Caco-2 (cell line): ENCODE data around the gene CST8. TPM values are rescaled to one million over a fixed set of nuclear protein-coding genes. Genes with fewer than 3 reads are reported as not detected.
"Not testable (repeated sequence)": the region's sequence is repeated elsewhere in the genome, so short reads cannot be mapped to it uniquely, and the experiment has no call there.

Source experiments
- BruUV-seq: library from RNA; stranded (reverse); fragments of 400-500 nt; replicated peaks from 2 replicates; lab custom pipeline; 2021; lab: Mats Ljungman, UMichigan
- CTCF ChIA-PET: fragments of 300-600 bp; sonication (Branson Sonifier 250); formaldehyde crosslinking; loops from one replicate; lab custom pipeline; 2022; ENCODE audit warnings: antibody characterized with exemption; lab: Charles Lee
- POLR2A ChIA-PET: fragments of 300-600 bp; sonication (Branson Sonifier 250); formaldehyde crosslinking; loops from one replicate; lab custom pipeline; 2022; ENCODE audit warnings: antibody characterized with exemption; lab: Charles Lee
- DNase-seq, 2 experiments: peaks; one replicate each; pipeline versions ENCODE4 v3.0.0 to v3.0.0-alpha.2; 2020 to 2022
- H3K27me3 ChIP-seq: replicated peaks from 2 replicates; pipeline ENCODE4 v1.6.0; 2011; ENCODE audit warnings: low read length; ENCODE audit not compliant: control insufficient read depth, insufficient read depth
- H3K36me3 ChIP-seq: 2 replicates; pipeline ENCODE4 v1.5.1; 2011; ENCODE audit warnings: low read length; ENCODE audit not compliant: control insufficient read depth, insufficient read depth
- H3K4me1 ChIP-seq: fragments of 250-450 bp; sonication (Bioruptor Pico); 2 replicates; pipeline ENCODE4 v1.5.1; 2020; ENCODE audit warnings: mild to moderate bottlenecking
- H3K4me3 ChIP-seq: 2 replicates; pipeline ENCODE4 v1.5.1; 2011; ENCODE audit warnings: low read depth, mild to moderate bottlenecking, control low read depth, low read length
- H3K9me3 ChIP-seq: fragments of 250-450 bp; sonication (Bioruptor Pico); 2 replicates; pipeline ENCODE4 v1.5.1; 2020; ENCODE audit warnings: mild to moderate bottlenecking, moderate library complexity
- H3K27ac Mint-ChIP-seq: one replicate; pipeline ENCODE4 v1.8.0; 2022; ENCODE audit warnings: mixed read lengths; ENCODE audit not compliant: unreplicated experiment
- H3K27me3 Mint-ChIP-seq: one replicate; pipeline ENCODE4 v1.8.0; 2022; ENCODE audit warnings: mixed read lengths; ENCODE audit not compliant: insufficient read depth, unreplicated experiment
- H3K36me3 Mint-ChIP-seq: one replicate; pipeline ENCODE4 v1.8.0; 2022; ENCODE audit warnings: mild to moderate bottlenecking, mixed read lengths; ENCODE audit not compliant: insufficient read depth, unreplicated experiment
- H3K4me1 Mint-ChIP-seq: one replicate; pipeline ENCODE4 v1.8.0; 2022; ENCODE audit warnings: low read depth, mixed read lengths; ENCODE audit not compliant: unreplicated experiment
- H3K4me3 Mint-ChIP-seq: one replicate; pipeline ENCODE4 v1.8.0; 2022; ENCODE audit warnings: mild to moderate bottlenecking, moderate library complexity, mixed read lengths; ENCODE audit not compliant: unreplicated experiment
- H3K9me3 Mint-ChIP-seq: one replicate; pipeline ENCODE4 v1.8.0; 2022; ENCODE audit warnings: mixed read lengths; ENCODE audit not compliant: unreplicated experiment
- intact Hi-C: fragments of 100-400 bp; cut with micrococcal nuclease; formaldehyde crosslinking; loops from one replicate; pipeline ENCODE4 v1.10.0; 2022; ENCODE audit not compliant: unreplicated experiment
- total RNA-seq: library from RNA; stranded (reverse); gene quantifications from 2 replicates; pipeline ENCODE4 v1.2.3, GENCODE V29; 2022
- TF ChIP-seq, protein P1 (sequence below), 2 experiments: fragments of 200-600 bp in 1 of 2; IDR thresholded peaks; 1 replicate in 1 of 2; 2 replicates in 1 of 2; pipeline versions ENCODE4 v1.5.1 to v1.8.0; 2011 to 2022; ENCODE audit warnings: antibody characterized with exemption in 1 of 2, control low read depth in 1 of 2, inconsistent platforms in 1 of 2, low read depth in 1 of 2, low read length in 1 of 2, mild to moderate bottlenecking in 1 of 2, moderate library complexity in 1 of 2; ENCODE audit not compliant: insufficient read depth in 1 of 2, severe bottlenecking in 1 of 2, unreplicated experiment in 1 of 2

The CST8 gene
- total RNA-seq, 1 experiment from 2014 or later, result not detected

DNA sequence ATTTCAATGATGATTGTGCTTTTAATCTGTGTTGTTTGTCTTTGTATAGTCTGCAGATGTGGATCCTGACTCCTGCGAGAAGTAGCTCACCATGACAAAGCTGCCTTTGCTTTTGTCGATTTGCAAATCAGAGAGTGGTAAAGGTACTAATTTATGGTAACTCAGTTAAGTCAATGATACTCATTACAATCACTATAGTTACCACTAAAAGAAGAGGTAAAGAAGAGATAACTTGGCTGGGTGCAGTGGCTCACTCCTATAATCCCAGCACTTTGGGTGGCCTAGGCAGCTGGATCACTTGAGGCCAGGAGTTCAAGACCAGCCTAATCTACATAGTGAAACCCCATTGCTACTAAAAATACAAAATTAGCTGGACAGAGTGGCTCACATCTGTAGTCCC, 17.6 kb upstream of the CST8 start:
- CTCF ChIA-PET, H3K27ac Mint-ChIP-seq, H3K36me3 Mint-ChIP-seq, DNase-seq, H3K36me3 ChIP-seq, H3K4me3 Mint-ChIP-seq, H3K9me3 Mint-ChIP-seq, intact Hi-C loops, H3K4me1 Mint-ChIP-seq, H3K9me3 ChIP-seq, H3K4me1 ChIP-seq, H3K27me3 Mint-ChIP-seq, H3K4me3 ChIP-seq, POLR2A ChIA-PET, H3K27me3 ChIP-seq, BruUV-seq: not testable (repeated sequence)

DNA sequence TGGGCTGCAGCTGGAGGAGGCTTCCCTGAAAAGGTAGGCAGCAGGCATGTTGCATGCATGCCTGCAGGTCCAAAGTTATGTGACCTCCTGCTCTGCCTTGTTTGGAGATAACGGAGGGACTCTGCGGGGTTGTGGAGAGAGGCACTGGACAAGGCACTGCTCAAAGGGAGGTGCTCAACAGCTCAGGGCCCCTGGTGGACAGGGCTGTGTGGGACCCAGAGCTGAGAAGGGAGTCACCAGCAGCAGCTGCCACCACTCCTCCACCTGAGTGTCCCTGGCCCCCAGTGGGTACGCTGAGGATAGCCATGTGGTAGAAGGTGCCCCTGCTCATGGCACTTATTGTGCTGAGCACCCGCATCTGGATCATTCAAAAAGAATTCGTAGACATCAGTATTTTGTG, 15.5 kb upstream of the CST8 start:
- no peak for DNase-seq
- H3K4me1 Mint-ChIP-seq, result no peaks in the 10 kb centered on the region
- intact Hi-C loops, result no loop called here
- H3K27me3 Mint-ChIP-seq, result peaks cover 2% of the 10 kb centered on the region
- H3K36me3 Mint-ChIP-seq, result no peaks in the 10 kb centered on the region
- H3K27ac Mint-ChIP-seq, result no peak overlapping the region
- BruUV-seq, result no TSS peak
- no peak overlapping the region for H3K4me3 Mint-ChIP-seq
- no peaks in the 10 kb centered on the region for H3K9me3 Mint-ChIP-seq
- no peaks in the 10 kb centered on the region for H3K4me1 ChIP-seq
- H3K4me3 ChIP-seq, result no peak overlapping the region
- no peaks in the 10 kb centered on the region for H3K9me3 ChIP-seq
- no peaks in the 10 kb centered on the region; the same call in 1 of the 2 replicates for H3K27me3 ChIP-seq
- no peaks in the 10 kb centered on the region for H3K36me3 ChIP-seq
- ChIA-PET CTCF (no interaction called here), POLR2A (no interaction called here)
- TF ChIP-seq, protein P1, sequence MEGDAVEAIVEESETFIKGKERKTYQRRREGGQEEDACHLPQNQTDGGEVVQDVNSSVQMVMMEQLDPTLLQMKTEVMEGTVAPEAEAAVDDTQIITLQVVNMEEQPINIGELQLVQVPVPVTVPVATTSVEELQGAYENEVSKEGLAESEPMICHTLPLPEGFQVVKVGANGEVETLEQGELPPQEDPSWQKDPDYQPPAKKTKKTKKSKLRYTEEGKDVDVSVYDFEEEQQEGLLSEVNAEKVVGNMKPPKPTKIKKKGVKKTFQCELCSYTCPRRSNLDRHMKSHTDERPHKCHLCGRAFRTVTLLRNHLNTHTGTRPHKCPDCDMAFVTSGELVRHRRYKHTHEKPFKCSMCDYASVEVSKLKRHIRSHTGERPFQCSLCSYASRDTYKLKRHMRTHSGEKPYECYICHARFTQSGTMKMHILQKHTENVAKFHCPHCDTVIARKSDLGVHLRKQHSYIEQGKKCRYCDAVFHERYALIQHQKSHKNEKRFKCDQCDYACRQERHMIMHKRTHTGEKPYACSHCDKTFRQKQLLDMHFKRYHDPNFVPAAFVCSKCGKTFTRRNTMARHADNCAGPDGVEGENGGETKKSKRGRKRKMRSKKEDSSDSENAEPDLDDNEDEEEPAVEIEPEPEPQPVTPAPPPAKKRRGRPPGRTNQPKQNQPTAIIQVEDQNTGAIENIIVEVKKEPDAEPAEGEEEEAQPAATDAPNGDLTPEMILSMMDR (IDR thresholded peaks at IDR 0.05; ENCODE audit: insufficient read depth in 1 of 2, low read depth in 1 of 2, low read length in 1 of 2, severe bottlenecking in 1 of 2, unreplicated experiment in 1 of 2), result no peak

DNA sequence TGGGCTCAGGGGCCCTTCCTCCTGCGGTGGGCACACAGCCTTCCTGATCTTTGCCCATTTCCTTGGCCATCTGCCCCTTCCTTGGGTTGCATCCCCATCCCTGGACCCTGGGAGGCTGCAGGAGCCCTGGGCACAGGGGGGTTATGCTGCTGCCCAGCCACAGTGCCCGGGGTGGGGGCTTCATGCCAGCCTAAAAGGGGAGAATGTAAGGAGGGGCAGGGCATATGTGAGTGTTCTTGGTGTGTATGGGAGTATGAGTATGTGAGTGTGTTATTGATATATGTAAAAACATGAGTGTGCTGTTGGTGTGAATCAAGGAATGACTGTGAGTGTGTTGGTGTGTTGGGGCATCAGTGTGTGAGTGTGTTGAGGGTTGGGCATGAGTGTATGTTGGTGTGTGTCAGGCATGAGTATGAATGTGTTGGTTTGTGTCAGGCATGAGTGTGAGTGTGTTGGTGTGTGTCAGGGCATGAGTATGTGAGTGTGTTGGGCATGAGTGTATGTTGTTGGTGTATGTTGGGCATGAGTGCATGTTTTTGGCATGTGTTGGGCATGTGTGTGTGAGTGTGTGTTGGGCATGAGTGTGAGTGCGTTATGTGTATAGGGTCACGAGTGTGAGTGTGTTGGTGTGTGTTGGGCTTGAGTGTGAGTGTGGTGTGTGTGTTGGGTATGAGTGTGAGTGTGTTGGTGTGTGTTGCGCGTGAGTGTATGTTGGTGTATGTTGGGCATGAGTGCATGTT, 14.7 kb upstream of the CST8 start:
- Mint-ChIP-seq H3K9me3 (no peaks in the 10 kb centered on the region), H3K36me3 (no peaks in the 10 kb centered on the region), H3K4me1 (no peaks in the 10 kb centered on the region), H3K27ac (no peak overlapping the region), H3K27me3 (peaks cover 2% of the 10 kb centered on the region), H3K4me3 (no peak overlapping the region)
- H3K4me3 ChIP-seq, result no peak overlapping the region
- intact Hi-C loops, result no loop called here
- no peaks in the 10 kb centered on the region for H3K4me1 ChIP-seq
- H3K27me3 ChIP-seq, result no peaks in the 10 kb centered on the region; the same call in 1 of the 2 replicates
- ChIA-PET CTCF (no interaction called here), POLR2A (no interaction called here)
- H3K9me3 ChIP-seq, result no peaks in the 10 kb centered on the region
- H3K36me3 ChIP-seq, result no peaks in the 10 kb centered on the region
- DNase-seq, result no peak
- TF ChIP-seq, protein P1 (IDR thresholded peaks at IDR 0.05; ENCODE audit: insufficient read depth in 1 of 2, low read depth in 1 of 2, low read length in 1 of 2, severe bottlenecking in 1 of 2, unreplicated experiment in 1 of 2), result no peak
- no TSS peak for BruUV-seq
